ENCODE data around the gene SLC8A1.
A peak's percentile ranks its signal among the peaks of the same experiment; 100 is the strongest.

Gene SLC8A1

DNA sequence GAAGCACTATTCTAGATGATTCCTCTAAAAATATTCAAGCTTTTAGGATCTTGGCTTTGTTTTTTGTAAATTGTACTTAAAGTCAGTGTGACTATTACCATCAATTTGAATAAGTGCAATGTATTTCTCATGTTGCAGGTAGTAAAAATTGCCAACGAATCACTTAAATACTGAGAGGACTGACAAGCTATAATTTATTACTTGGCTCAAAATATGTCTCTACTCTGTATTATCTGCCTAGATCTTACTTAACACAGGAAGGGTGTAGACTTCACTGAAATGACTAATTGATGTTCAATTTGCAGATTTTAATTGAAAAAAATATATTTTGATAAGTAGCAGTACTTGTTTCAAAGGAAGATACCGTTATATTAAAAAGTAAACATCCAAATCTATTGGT is 202.3 kb downstream of the SLC8A1 start:
- H3K4me3 ChIP-seq (ENCODE audit: low read depth, low read length) = no peak overlapping the region
- TF ChIP-seq, protein P1, sequence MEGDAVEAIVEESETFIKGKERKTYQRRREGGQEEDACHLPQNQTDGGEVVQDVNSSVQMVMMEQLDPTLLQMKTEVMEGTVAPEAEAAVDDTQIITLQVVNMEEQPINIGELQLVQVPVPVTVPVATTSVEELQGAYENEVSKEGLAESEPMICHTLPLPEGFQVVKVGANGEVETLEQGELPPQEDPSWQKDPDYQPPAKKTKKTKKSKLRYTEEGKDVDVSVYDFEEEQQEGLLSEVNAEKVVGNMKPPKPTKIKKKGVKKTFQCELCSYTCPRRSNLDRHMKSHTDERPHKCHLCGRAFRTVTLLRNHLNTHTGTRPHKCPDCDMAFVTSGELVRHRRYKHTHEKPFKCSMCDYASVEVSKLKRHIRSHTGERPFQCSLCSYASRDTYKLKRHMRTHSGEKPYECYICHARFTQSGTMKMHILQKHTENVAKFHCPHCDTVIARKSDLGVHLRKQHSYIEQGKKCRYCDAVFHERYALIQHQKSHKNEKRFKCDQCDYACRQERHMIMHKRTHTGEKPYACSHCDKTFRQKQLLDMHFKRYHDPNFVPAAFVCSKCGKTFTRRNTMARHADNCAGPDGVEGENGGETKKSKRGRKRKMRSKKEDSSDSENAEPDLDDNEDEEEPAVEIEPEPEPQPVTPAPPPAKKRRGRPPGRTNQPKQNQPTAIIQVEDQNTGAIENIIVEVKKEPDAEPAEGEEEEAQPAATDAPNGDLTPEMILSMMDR (IDR thresholded peaks at IDR 0.05; ENCODE audit: low read depth, low read length, missing control alignments) = no peak
- DNase-seq (ENCODE audit: low read depth) = no peak

DNA sequence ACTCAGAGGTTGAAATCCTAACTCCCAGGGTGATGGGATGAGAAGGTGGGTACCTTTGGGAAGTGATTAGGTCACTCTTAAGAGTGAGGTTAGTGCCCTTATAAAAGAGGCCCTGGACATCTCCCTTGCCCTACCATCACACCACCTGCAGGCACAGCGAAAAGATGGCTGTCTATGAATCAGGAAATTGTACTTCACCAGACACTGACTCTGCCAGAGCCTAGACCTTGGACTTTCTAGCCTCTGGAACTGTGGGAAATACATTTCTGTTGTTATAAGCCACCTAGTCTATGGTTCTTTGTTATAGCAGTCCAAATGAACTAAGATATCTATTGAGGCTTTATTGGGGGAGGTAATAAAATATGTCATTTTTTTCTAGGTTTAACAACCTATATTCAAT is 203.6 kb downstream of the SLC8A1 start:
- H3K4me3 ChIP-seq (ENCODE audit: low read depth, low read length) = no peak overlapping the region
- TF ChIP-seq, protein P1 (IDR thresholded peaks at IDR 0.05; ENCODE audit: low read depth, low read length, missing control alignments) = no peak
- no peak for DNase-seq (ENCODE audit: low read depth)

DNA sequence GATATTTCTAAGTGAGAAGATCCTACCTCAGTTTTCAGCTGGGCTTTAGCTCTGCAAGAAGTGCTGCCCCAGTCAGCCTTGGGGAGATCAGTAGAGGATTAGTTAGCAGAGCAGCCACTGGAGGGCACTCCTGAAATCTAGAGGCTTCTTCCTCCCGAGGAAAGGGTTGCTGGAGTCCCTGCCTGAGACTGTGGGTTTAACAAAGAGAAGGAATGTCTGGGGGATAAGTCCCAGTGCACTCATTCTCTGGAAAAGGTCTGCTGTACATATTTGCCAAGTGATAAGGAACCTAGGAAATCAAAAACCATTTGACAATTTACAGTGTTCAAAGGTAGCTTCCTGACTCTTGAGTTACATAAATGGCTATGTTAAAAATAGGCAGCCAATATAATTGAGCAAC is 207.2 kb downstream of the SLC8A1 start:
- TF ChIP-seq, protein P1 (IDR thresholded peaks at IDR 0.05; ENCODE audit: low read depth, low read length, missing control alignments) = peak; percentile 67
- no peak for DNase-seq (ENCODE audit: low read depth)
- H3K4me3 ChIP-seq (ENCODE audit: low read depth, low read length) = no peak overlapping the region

DNA sequence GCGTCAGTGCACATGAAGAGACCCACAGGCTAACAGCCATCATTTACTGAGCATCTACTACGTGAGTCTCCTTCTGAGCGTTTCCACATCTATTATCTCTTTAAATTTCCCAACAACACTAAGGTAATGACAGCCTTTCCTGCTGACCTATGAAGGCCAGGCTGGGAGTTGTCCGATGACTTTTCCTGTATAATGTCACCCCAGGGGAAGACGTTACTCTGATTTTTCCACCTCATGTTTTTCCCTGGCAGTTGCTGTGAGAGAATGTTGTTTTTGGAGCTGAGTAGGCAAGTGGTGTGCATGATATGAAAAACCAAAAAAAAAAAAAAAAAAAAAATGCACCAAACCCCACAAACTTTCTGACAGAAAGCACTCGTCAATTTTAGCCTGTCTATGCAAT is 207.6 kb downstream of the SLC8A1 start:
- DNase-seq (ENCODE audit: low read depth) = no peak
- TF ChIP-seq, protein P1 (IDR thresholded peaks at IDR 0.05; ENCODE audit: low read depth, low read length, missing control alignments) = no peak
- H3K4me3 ChIP-seq (ENCODE audit: low read depth, low read length) = no peak overlapping the region

DNA sequence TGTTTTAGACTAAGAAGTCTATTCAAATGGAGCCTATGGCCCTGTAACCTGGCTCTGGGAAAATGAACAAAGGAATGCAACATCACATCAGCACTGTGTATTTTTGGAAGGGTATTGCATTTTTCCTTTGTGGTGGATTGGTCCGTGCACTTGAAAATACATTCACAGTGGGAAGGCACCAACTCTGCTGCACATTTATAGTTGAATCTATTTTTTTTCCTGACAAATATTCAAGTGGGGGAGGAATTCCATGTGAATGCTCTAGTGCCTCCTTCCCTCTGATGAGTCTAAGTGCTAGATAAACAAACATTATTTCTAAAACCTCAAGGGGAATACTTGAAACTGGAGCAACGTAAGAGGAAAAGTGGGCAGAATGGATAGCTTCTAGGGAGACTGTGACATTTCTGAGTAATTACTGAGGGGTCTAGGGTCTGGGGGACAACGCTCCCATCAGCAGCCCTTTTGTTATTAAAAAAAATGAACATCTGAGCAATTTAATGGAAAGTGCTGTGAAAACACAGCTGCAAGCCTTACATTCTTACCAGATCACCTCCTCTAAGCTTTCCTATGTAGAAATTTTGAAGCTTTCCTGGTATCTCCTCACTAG is 208.2 kb downstream of the SLC8A1 start:
- no peak for DNase-seq (ENCODE audit: low read depth)

DNA sequence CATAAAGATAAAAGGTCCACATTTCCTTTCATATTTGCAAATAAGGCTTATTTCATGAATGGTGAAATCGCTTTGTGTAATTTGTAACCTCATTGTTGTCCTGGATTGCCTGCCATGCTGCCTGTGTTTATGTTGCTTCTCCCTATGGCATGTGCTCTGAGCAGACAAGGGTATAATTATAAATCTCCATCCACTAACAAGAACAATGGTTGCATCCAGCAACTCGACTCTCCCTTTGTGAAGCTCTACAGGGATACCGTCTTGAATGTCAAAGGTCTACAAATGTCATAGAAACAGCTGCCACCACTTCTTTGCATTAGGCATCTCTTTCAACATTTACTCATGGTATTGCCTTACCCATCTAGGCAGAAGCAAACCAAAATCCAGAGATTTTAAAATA is 209.6 kb downstream of the SLC8A1 start:
- TF ChIP-seq, protein P1 (IDR thresholded peaks at IDR 0.05; ENCODE audit: low read depth, low read length, missing control alignments) = no peak
- DNase-seq (ENCODE audit: low read depth) = no peak
- no peak overlapping the region for H3K4me3 ChIP-seq (ENCODE audit: low read depth, low read length)

More for the DNA sequence above, 208.2 kb downstream of the SLC8A1 start:
- no peak overlapping the region for H3K4me3 ChIP-seq (ENCODE audit: low read depth, low read length)
- TF ChIP-seq, protein P1 (IDR thresholded peaks at IDR 0.05; ENCODE audit: low read depth, low read length, missing control alignments) = no peak

DNA sequence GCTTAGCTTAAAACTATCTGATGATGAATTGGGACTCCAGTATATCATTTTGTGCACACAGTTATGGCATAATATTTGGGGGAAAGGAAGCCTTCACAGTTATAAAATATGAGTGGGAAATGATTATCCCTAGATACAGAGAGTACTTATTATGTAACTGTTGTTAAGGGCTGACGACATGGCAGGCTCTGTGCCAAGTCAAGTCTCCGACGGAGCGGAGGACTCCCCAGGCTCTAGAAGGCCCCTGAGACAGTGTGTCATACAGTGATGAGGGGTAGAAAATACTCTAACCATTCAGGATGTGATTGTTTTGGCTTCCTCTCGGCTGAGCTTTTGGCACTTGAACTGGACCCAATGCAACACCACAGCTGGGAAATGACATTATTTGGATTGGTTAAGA is 211.8 kb downstream of the SLC8A1 start:
- no peak overlapping the region for H3K4me3 ChIP-seq (ENCODE audit: low read depth, low read length)
- TF ChIP-seq, protein P1 (IDR thresholded peaks at IDR 0.05; ENCODE audit: low read depth, low read length, missing control alignments) = no peak
- no peak for DNase-seq (ENCODE audit: low read depth)

Measured in GM12864 (cell line).